NCI-H2081 treated with DMSO at 0.1 percent for 48 hours (cell line): Measurements from ENCODE around the gene MREG.
"Not testable (repeated sequence)": the region's sequence is repeated elsewhere in the genome, so short reads cannot be mapped to it uniquely, and the experiment has no call there.

Source experiments
- DNase-seq: peaks from one replicate; lab custom pipeline; 2025; lab: John Stamatoyannopoulos, UW

MREG gene

GRCh38 chr2:216021768-216022565 is 8.6 kb upstream of the MREG start:
- no peak for DNase-seq

DNA sequence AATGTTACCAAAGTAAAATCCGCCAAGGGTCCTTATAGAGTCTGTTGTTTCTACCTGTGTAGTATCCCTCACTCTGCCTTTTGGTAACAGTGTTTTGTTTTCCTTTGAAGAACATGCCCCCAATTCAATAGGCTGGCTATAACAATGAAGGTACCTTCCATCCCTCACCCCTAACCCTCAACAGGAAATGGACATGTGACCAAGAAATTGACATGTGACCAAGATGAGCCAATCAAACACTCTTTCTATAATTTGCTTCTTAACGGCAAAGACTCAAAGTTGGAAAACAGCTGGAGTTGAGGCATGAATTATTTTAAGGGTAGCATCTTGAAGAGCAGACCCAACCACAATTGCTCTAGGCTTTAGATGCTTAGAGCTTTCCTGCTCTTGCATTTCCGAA is 5.4 kb upstream of the MREG start:
- DNase-seq, result no peak

DNA sequence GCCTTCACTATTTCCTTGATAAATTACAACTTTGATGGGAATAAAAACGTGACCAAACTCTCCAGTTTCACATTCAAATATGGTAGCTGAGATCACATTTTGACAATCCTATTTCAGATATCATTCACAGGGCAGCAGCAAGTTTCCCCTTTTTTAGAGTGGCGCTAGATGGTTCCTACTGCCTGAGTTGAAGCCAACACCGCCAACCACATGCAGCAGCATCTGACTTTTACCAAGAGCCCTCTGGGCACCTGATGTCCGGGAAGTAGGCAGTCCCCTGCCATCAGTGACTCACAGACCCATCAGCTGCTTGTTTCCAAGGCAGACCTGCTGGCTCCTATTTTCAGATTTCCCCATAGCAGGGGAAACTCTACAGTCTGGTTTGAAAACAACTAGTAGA is 4.0 kb upstream of the MREG start:
- DNase-seq, result no peak

DNA sequence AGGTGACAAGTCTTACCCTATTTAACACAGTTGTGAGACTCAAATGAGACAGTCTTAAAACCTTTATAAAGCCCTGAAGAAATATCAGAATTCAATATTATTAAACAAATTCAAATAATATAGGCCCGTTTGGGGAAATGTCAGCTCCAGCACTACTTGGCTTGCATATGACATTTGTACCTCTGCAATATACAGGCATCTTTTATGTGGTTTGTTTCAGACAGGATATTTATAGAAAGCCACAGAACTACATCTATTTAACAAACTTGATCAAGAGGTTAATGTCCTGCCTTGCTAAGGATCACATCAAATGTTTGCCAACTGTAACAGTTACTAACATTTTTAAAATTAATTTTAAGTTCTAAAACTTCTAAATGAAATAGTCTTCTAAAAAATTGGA is 3.2 kb upstream of the MREG start:
- no peak for DNase-seq

DNA sequence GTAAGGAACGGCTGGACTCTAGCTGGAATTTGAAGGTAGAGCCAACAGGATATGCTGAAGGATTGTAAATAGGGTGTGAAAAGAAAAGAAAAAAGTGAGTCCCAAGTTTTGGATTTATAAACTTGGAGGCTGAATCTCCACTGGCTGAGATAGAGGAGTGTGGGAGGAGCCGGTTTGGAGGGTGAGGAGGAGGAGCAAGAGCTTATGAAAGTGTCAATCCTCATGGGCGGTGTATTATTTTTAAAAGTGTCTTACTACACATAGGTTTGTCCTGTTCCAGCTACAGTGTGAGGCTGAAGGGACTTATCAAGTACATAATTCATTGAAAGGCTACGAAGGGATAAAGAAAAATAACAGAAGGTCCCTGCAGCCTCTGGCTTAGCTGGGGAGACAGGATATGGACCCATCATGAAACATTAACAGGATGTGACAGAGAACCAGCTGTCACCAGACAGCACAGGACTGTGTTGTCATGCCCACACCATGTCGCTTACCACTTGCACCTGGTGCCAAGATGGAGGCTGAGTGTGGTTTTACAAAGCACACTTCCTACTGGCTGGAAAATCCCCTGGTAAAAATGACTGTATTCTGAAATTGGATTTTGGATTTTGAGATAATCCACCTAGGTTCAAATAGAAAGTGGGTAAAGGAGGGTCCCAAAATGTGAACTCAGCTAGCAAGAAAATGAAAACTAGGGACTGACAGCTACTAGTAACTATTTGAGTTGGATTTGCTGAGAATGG is 2.5 kb upstream of the MREG start:
- DNase-seq, result peak; percentile 27

GRCh38 chr2:216014986-216015385 is 1.6 kb upstream of the MREG start:
- DNase-seq, result no peak

- no peak for DNase-seq
Measured at GRCh38 chr2:216014006-216014405, 655 bp upstream of the MREG start.

DNA sequence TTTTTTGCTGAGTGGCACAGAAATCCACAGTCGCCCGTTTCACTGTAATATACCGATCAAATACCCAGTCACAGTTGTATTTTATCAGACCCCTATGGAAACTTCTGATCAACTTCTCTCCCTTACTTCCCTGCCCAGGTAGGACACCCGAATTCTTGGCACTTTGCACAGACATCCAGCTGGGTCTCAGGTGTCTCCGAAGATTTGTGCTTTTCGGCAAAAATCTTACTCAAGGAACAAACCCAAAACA is 596 bp downstream of the MREG start:
- DNase-seq, result no peak

GRCh38 chr2:216012133-216012829 is 1.1 kb downstream of the MREG start:
- no peak for DNase-seq

DNA sequence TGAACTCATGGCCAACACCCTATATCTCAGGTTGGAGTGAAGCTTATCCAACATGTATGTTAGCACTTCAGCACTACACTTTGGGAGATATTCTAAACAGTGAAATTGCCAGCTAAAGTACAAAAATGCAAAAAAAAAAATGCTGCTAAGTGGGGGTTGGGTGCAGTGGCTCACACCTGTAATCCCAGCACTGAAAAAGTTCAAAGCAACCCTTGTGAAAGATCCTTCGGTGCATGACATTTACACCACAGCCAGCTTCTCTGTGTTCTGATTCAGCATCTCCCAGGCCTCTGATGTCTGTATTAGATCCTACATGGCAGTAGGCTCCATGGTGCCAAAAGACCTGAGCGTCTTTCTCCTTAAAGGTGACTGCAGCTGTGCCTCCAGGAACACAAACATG is 4.1 kb downstream of the MREG start:
- not testable (repeated sequence) for DNase-seq

DNA sequence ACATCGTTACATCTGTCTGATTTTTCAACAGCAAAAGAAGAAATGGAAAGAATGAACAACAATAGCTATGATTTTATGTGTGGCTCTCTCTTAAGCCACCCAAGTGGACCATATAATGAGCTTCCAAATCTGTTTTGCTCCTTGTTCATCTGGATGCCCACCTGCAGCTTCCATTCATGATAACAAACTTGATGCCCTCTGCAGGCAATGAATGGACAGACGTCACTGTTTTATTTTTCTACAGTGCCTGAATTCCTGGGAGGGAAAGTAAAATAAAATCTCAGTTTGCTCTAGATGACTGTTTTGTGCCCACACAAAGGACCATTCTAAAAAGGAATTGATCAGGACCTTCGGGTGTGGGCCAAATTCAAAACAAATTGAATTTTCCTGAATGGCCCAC is 5.0 kb downstream of the MREG start:
- no peak for DNase-seq

- DNase-seq, result no peak
Measured at GRCh38 chr2:216006164-216006663, 7.1 kb downstream of the MREG start.

- DNase-seq, result no peak
Measured at GRCh38 chr2:216004697-216005283, 8.6 kb downstream of the MREG start.

GRCh38 chr2:216003876-216004696 is 9.3 kb downstream of the MREG start:
- no peak for DNase-seq

DNA sequence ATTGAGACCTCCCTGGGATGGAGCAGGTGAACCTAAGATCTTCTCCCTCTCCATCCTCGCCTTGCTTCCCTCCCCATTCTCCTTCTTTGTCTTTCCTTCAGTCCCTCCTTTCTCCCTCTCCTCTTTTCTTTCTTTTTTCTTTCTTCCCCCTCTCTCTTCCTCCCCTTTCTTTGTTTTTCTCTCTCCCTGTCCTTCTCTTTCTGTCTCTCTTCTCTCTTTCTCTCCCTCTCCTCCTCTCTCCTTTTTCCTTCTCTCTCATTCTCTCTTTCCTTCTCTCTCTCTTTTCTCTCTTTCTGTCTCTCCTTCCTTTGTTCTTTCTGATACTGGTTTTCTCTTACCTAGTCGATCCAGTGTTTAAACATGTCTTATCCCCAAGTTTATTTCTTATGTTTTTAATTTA is 10.7 kb downstream of the MREG start:
- no peak for DNase-seq

- no peak for DNase-seq
Measured at GRCh38 chr2:216002101-216002678, 11.2 kb downstream of the MREG start.

- no peak for DNase-seq
Measured at GRCh38 chr2:216001216-216002100, 11.9 kb downstream of the MREG start.

GRCh38 chr2:215998636-215999035 is 14.7 kb downstream of the MREG start:
- DNase-seq, result no peak

DNA sequence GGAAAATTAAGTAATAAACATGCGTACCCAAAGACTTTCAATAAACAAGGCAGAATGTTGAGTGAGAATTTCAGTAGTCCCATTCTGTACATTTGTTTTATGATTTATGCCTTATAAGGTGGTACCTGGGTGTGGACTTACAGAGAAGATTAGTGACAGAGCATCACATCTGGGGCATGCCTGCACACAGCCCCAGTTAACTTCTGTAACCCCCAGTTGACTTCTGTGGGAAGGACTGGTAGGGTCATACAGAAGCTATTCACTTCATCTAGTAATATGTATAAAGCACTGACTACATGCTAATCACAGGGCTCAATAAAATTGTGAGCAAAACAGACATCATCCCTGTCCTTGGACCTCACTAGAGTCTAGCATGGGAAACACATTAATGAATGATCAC is 16.1 kb downstream of the MREG start:
- no peak for DNase-seq

DNA sequence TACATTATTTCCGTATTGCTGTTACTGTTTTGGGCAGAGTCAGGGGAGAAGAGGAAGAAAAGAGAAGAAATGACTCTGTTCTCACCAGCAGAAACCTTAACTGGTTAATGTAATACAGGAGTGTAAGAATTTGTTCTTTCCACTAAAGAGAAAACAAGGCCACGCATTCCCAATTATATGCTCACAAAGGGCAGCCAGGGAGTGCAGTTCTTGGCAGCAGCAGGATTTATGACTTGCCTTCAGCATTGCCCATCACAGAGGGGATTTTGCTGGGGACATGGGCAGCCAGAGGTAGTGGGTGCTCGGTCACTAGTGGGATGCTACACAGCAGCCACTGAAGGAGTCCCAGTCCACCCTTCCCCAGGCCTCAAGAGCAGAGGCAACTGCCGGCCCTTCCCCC is 18.4 kb downstream of the MREG start:
- no peak for DNase-seq
